Caco-2 (cell line): ENCODE results near the gene C5orf24. TPM values are rescaled to one million over a fixed set of nuclear protein-coding genes. Genes with fewer than 3 reads are reported as not detected.

Experiments used
- BruUV-seq: library from RNA; stranded (reverse); fragments of 400-500 nt; replicated peaks from 2 replicates; lab custom pipeline; 2021; lab: Mats Ljungman, UMichigan
- CTCF ChIA-PET: fragments of 300-600 bp; sonication (Branson Sonifier 250); formaldehyde crosslinking; loops from one replicate; lab custom pipeline; 2022; ENCODE audit warnings: antibody characterized with exemption; lab: Charles Lee
- POLR2A ChIA-PET: fragments of 300-600 bp; sonication (Branson Sonifier 250); formaldehyde crosslinking; loops from one replicate; lab custom pipeline; 2022; ENCODE audit warnings: antibody characterized with exemption; lab: Charles Lee
- DNase-seq, 2 experiments: peaks; one replicate each; pipeline versions ENCODE4 v3.0.0 to v3.0.0-alpha.2; 2020 to 2022
- H3K27me3 ChIP-seq: replicated peaks from 2 replicates; pipeline ENCODE4 v1.6.0; 2011; ENCODE audit warnings: low read length; ENCODE audit not compliant: control insufficient read depth, insufficient read depth
- H3K36me3 ChIP-seq: 2 replicates; pipeline ENCODE4 v1.5.1; 2011; ENCODE audit warnings: low read length; ENCODE audit not compliant: control insufficient read depth, insufficient read depth
- H3K4me1 ChIP-seq: fragments of 250-450 bp; sonication (Bioruptor Pico); 2 replicates; pipeline ENCODE4 v1.5.1; 2020; ENCODE audit warnings: mild to moderate bottlenecking
- H3K4me3 ChIP-seq: 2 replicates; pipeline ENCODE4 v1.5.1; 2011; ENCODE audit warnings: low read depth, mild to moderate bottlenecking, control low read depth, low read length
- H3K9me3 ChIP-seq: fragments of 250-450 bp; sonication (Bioruptor Pico); 2 replicates; pipeline ENCODE4 v1.5.1; 2020; ENCODE audit warnings: mild to moderate bottlenecking, moderate library complexity
- H3K27ac Mint-ChIP-seq: one replicate; pipeline ENCODE4 v1.8.0; 2022; ENCODE audit warnings: mixed read lengths; ENCODE audit not compliant: unreplicated experiment
- H3K27me3 Mint-ChIP-seq: one replicate; pipeline ENCODE4 v1.8.0; 2022; ENCODE audit warnings: mixed read lengths; ENCODE audit not compliant: insufficient read depth, unreplicated experiment
- H3K36me3 Mint-ChIP-seq: one replicate; pipeline ENCODE4 v1.8.0; 2022; ENCODE audit warnings: mild to moderate bottlenecking, mixed read lengths; ENCODE audit not compliant: insufficient read depth, unreplicated experiment
- H3K4me1 Mint-ChIP-seq: one replicate; pipeline ENCODE4 v1.8.0; 2022; ENCODE audit warnings: low read depth, mixed read lengths; ENCODE audit not compliant: unreplicated experiment
- H3K4me3 Mint-ChIP-seq: one replicate; pipeline ENCODE4 v1.8.0; 2022; ENCODE audit warnings: mild to moderate bottlenecking, moderate library complexity, mixed read lengths; ENCODE audit not compliant: unreplicated experiment
- H3K9me3 Mint-ChIP-seq: one replicate; pipeline ENCODE4 v1.8.0; 2022; ENCODE audit warnings: mixed read lengths; ENCODE audit not compliant: unreplicated experiment
- CTCF ChIP-seq, 2 experiments: fragments of 200-600 bp in 1 of 2; IDR thresholded peaks; 1 replicate in 1 of 2; 2 replicates in 1 of 2; pipeline versions ENCODE4 v1.5.1 to v1.8.0; 2011 to 2022; ENCODE audit warnings: antibody characterized with exemption in 1 of 2, control low read depth in 1 of 2, inconsistent platforms in 1 of 2, low read depth in 1 of 2, low read length in 1 of 2, mild to moderate bottlenecking in 1 of 2, moderate library complexity in 1 of 2; ENCODE audit not compliant: insufficient read depth in 1 of 2, severe bottlenecking in 1 of 2, unreplicated experiment in 1 of 2
- intact Hi-C: fragments of 100-400 bp; cut with micrococcal nuclease; formaldehyde crosslinking; loops from one replicate; pipeline ENCODE4 v1.10.0; 2022; ENCODE audit not compliant: unreplicated experiment
- total RNA-seq: library from RNA; stranded (reverse); gene quantifications from 2 replicates; pipeline ENCODE4 v1.2.3, GENCODE V29; 2022

The C5orf24 gene
- total RNA-seq, 1 experiment from 2014 or later: 48.7 TPM

GRCh38 chr5:134840811-134841210 lies 5.0 kb upstream of the C5orf24 start:
- H3K4me1 Mint-ChIP-seq: peaks cover 17% of the 10 kb centered on the region
- no TSS peak for BruUV-seq
- H3K4me1 ChIP-seq: peaks cover 29% of the 10 kb centered on the region
- H3K27me3 ChIP-seq: no peaks in the 10 kb centered on the region
- TF ChIP-seq CTCF (IDR thresholded peaks at IDR 0.05; ENCODE audit: insufficient read depth in 1 of 2, low read depth in 1 of 2, low read length in 1 of 2, severe bottlenecking in 1 of 2, unreplicated experiment in 1 of 2): no peak
- H3K9me3 Mint-ChIP-seq: no peaks in the 10 kb centered on the region
- ChIA-PET POLR2A (interaction anchor here (0.6 to 0.9 kb wide), 2 partner anchors 26 to 615 kb away, joined by 4 to 7 read pairs; partner anchors contain the start of gene PPP2CA), CTCF (interaction anchor here (0.6 kb wide), 1 partner anchor 27 kb away, joined by 5 read pairs; no protein-coding TSS in a partner anchor)
- DNase-seq: peak; percentile 69
- no peaks in the 10 kb centered on the region for H3K27me3 Mint-ChIP-seq
- H3K4me3 Mint-ChIP-seq: peak overlapping the region; percentile 11
- H3K27ac Mint-ChIP-seq: peak overlapping the region; percentile 70
- no peaks in the 10 kb centered on the region for H3K9me3 ChIP-seq
- H3K4me3 ChIP-seq: no peak overlapping the region
- H3K36me3 ChIP-seq: no peaks in the 10 kb centered on the region; the same call in 1 of the 2 replicates
- H3K36me3 Mint-ChIP-seq: peaks cover 86% of the 10 kb centered on the region
- intact Hi-C loops: no loop called here

- H3K36me3 ChIP-seq: no peaks in the 10 kb centered on the region; the same call in 1 of the 2 replicates
- no TSS peak for BruUV-seq
- Mint-ChIP-seq H3K4me3 (no peak overlapping the region), H3K36me3 (peaks cover 64% of the 10 kb centered on the region), H3K4me1 (peaks cover 14% of the 10 kb centered on the region), H3K27ac (peak overlapping the region; percentile 97), H3K9me3 (no peaks in the 10 kb centered on the region), H3K27me3 (no peaks in the 10 kb centered on the region)
- ChIA-PET CTCF (no interaction called here), POLR2A (no interaction called here)
- no peak overlapping the region for H3K4me3 ChIP-seq
- intact Hi-C loops: loop anchor here (2.0 kb wide), 1 partner anchor 105 kb away; the partner anchor contains the start of gene CAMLG
- no peaks in the 10 kb centered on the region for H3K9me3 ChIP-seq
- peaks cover 22% of the 10 kb centered on the region for H3K4me1 ChIP-seq
- DNase-seq: no peak
- TF ChIP-seq CTCF (IDR thresholded peaks at IDR 0.05; ENCODE audit: insufficient read depth in 1 of 2, low read depth in 1 of 2, low read length in 1 of 2, severe bottlenecking in 1 of 2, unreplicated experiment in 1 of 2): no peak
- no peaks in the 10 kb centered on the region for H3K27me3 ChIP-seq
These were observed 1.5 kb upstream of the C5orf24 start for GRCh38 chr5:134844252-134844651.

GRCh38 chr5:134845335-134845851 lies 375 bp upstream of the C5orf24 start:
- H3K36me3 Mint-ChIP-seq: peaks cover 61% of the 10 kb centered on the region
- no peak for DNase-seq
- H3K27me3 Mint-ChIP-seq: no peaks in the 10 kb centered on the region
- no peak for TF ChIP-seq CTCF (IDR thresholded peaks at IDR 0.05; ENCODE audit: insufficient read depth in 1 of 2, low read depth in 1 of 2, low read length in 1 of 2, severe bottlenecking in 1 of 2, unreplicated experiment in 1 of 2)
- peak overlapping the region; percentile 97 for H3K27ac Mint-ChIP-seq
- ChIA-PET POLR2A (interaction anchor here (0.5 to 1.1 kb wide), 8 partner anchors 8 to 428 kb away, joined by 3 to 12 read pairs (median 4); partner anchors contain the start of genes CAMLG, PCBD2 and TXNDC15), CTCF (interaction anchor here (0.9 to 1.0 kb wide), 2 partner anchors 9 to 107 kb away, joined by 3 to 4 read pairs; partner anchors contain the start of gene CAMLG)
- Histone ChIP-seq H3K4me3 (peak overlapping the region; percentile 96), H3K27me3 (no peaks in the 10 kb centered on the region), H3K36me3 (no peaks in the 10 kb centered on the region; the same call in 1 of the 2 replicates), H3K4me1 (peaks cover 20% of the 10 kb centered on the region), H3K9me3 (no peaks in the 10 kb centered on the region)
- BruUV-seq: TSS peak; percentile 98
- peak overlapping the region; percentile 97 for H3K4me3 Mint-ChIP-seq
- intact Hi-C loops: loop anchor here (2.0 kb wide), 1 partner anchor 107 kb away; the partner anchor contains the start of gene CAMLG
- no peaks in the 10 kb centered on the region for H3K9me3 Mint-ChIP-seq
- H3K4me1 Mint-ChIP-seq: peaks cover 12% of the 10 kb centered on the region
